ENCODE measurements around the gene RCN1.

GRCh38 chr11:32082346-32082986, 8.4 kb upstream of the RCN1 start:
- TF ChIP-seq POLR2A (IDR thresholded peaks at IDR 0.05; ENCODE audit: low read length): no peak
- no peak for TF ChIP-seq GATA1 (IDR thresholded peaks at IDR 0.05; ENCODE audit: low read depth, low read length)

Data from erythroblast (primary cell).